HCT116 (cell line): ENCODE measurements around the gene TSHZ1.

ENCODE experiments used
- ATF3 ChIP-seq: IDR thresholded peaks from 2 replicates; pipeline ENCODE4 v1.6.1; 2012
- EGR1 ChIP-seq: IDR thresholded peaks from 2 replicates; pipeline ENCODE4 v1.6.1; 2012; ENCODE audit warnings: low read depth
- EZH2 ChIP-seq: fragments of 200-600 bp; sonication (generic); IDR thresholded peaks from 2 replicates; pipeline ENCODE4 v1.6.1; 2017; ENCODE audit warnings: antibody characterized with exemption, mixed run types
- EZH2phosphoT487 ChIP-seq: fragments of 200-600 bp; IDR thresholded peaks from 2 replicates; pipeline ENCODE4 v1.6.1; 2018; ENCODE audit warnings: antibody characterized with exemption, borderline replicate concordance
- MAX ChIP-seq: IDR thresholded peaks from 2 replicates; pipeline ENCODE4 v1.6.1; 2012
- POLR2A ChIP-seq: IDR thresholded peaks from 2 replicates; pipeline ENCODE4 v1.7.0; 2011; ENCODE audit warnings: borderline replicate concordance; ENCODE audit not compliant: insufficient read depth, insufficient read length; ENCODE audit errors: extremely low read depth
- POLR2AphosphoS5 ChIP-seq: IDR thresholded peaks from 2 replicates; pipeline ENCODE4 v1.6.1; 2011; ENCODE audit warnings: mild to moderate bottlenecking, low read depth, low read length, moderate library complexity
- RAD21 ChIP-seq: IDR thresholded peaks from 2 replicates; pipeline ENCODE4 v1.6.1; 2012; ENCODE audit warnings: low read depth, mild to moderate bottlenecking
- SIN3A ChIP-seq: IDR thresholded peaks from 2 replicates; pipeline ENCODE4 v1.6.1; 2012; ENCODE audit warnings: low read depth
- TCF7L2 ChIP-seq: IDR thresholded peaks from 2 replicates; pipeline ENCODE4 v1.7.0; 2011; ENCODE audit warnings: borderline replicate concordance, inconsistent platforms; ENCODE audit not compliant: insufficient read depth, insufficient read length; ENCODE audit errors: extremely low read depth
- YY1 ChIP-seq: IDR thresholded peaks from 2 replicates; pipeline ENCODE4 v1.6.1; 2011; ENCODE audit warnings: low read length, low read depth, moderate library complexity, mild to moderate bottlenecking; ENCODE audit not compliant: insufficient replicate concordance; ENCODE audit errors: extremely low read depth
- ZNF274 ChIP-seq: fragments of 200-500 bp; sonication (Bioruptor generic); IDR thresholded peaks from 2 replicates; pipeline ENCODE4 v1.6.1; 2014; ENCODE audit warnings: mild to moderate bottlenecking, low read depth, low read length, inconsistent platforms
- TF ChIP-seq, protein P1 (sequence below), 3 experiments: fragments of 200-600 bp in 1 of 3; sonication (generic) in 1 of 3; IDR thresholded peaks in 2 of 3; conservative IDR thresholded peaks in 1 of 3; 2 replicates each; pipeline ENCODE4 v1.5.1; 2012 to 2017; ENCODE audit warnings: low read depth in 2 of 3, low read length in 2 of 3, antibody characterized with exemption in 1 of 3, borderline replicate concordance in 1 of 3, control low read depth in 1 of 3, mild to moderate bottlenecking in 1 of 3, mixed read lengths in 1 of 3, mixed run types in 1 of 3, moderate library complexity in 1 of 3; ENCODE audit not compliant: insufficient read depth in 1 of 3
- TF ChIP-seq, protein P2 (sequence below): IDR thresholded peaks from 2 replicates; pipeline ENCODE4 v1.6.1; 2012; ENCODE audit warnings: low read depth

DNA sequence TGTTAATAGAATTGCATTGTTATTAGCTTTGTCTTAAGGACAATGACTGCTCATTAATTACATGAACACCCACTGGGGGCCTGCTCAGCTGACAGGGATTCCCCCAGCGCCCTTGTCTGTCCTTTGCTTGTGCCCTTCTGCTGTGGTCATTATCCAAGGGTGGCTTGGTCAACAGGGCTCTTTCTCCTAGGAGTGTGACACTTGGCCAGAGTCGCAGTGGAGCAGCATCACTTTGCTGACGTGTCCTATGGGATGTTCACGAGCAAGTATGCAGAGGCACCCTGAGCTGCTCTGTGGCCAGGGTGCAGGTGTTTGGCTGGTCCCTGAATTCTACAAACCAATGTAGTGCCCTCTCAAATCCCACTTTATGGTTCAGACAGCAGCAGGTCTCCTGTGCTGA is 47.6 kb upstream of the TSHZ1 start:
- TF ChIP-seq, protein P1, sequence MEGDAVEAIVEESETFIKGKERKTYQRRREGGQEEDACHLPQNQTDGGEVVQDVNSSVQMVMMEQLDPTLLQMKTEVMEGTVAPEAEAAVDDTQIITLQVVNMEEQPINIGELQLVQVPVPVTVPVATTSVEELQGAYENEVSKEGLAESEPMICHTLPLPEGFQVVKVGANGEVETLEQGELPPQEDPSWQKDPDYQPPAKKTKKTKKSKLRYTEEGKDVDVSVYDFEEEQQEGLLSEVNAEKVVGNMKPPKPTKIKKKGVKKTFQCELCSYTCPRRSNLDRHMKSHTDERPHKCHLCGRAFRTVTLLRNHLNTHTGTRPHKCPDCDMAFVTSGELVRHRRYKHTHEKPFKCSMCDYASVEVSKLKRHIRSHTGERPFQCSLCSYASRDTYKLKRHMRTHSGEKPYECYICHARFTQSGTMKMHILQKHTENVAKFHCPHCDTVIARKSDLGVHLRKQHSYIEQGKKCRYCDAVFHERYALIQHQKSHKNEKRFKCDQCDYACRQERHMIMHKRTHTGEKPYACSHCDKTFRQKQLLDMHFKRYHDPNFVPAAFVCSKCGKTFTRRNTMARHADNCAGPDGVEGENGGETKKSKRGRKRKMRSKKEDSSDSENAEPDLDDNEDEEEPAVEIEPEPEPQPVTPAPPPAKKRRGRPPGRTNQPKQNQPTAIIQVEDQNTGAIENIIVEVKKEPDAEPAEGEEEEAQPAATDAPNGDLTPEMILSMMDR (IDR thresholded peaks at IDR 0.05 in 2 of 3, conservative IDR thresholded peaks at IDR 0.05 in 1 of 3; ENCODE audit: borderline replicate concordance in 1 of 3, insufficient read depth in 1 of 3, low read depth in 2 of 3, low read length in 2 of 3), result no peak
- TF ChIP-seq POLR2AphosphoS5 (no peak), MAX (no peak), RAD21 (no peak), POLR2A (no peak), TCF7L2 (no peak), ATF3 (no peak), YY1 (no peak), EZH2phosphoT487 (no peak), SIN3A (no peak), EZH2 (no peak), EGR1 (no peak), ZNF274 (no peak)
- TF ChIP-seq, protein P2, sequence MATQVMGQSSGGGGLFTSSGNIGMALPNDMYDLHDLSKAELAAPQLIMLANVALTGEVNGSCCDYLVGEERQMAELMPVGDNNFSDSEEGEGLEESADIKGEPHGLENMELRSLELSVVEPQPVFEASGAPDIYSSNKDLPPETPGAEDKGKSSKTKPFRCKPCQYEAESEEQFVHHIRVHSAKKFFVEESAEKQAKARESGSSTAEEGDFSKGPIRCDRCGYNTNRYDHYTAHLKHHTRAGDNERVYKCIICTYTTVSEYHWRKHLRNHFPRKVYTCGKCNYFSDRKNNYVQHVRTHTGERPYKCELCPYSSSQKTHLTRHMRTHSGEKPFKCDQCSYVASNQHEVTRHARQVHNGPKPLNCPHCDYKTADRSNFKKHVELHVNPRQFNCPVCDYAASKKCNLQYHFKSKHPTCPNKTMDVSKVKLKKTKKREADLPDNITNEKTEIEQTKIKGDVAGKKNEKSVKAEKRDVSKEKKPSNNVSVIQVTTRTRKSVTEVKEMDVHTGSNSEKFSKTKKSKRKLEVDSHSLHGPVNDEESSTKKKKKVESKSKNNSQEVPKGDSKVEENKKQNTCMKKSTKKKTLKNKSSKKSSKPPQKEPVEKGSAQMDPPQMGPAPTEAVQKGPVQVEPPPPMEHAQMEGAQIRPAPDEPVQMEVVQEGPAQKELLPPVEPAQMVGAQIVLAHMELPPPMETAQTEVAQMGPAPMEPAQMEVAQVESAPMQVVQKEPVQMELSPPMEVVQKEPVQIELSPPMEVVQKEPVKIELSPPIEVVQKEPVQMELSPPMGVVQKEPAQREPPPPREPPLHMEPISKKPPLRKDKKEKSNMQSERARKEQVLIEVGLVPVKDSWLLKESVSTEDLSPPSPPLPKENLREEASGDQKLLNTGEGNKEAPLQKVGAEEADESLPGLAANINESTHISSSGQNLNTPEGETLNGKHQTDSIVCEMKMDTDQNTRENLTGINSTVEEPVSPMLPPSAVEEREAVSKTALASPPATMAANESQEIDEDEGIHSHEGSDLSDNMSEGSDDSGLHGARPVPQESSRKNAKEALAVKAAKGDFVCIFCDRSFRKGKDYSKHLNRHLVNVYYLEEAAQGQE, result no peak
